H9 (cell line): ENCODE data around the gene ZBTB8OS. TPM values are rescaled to one million over a fixed set of nuclear protein-coding genes. Genes with fewer than 3 reads are reported as not detected.

ENCODE experiments used
- DNase-seq: peaks from one replicate; pipeline ENCODE4 v3.0.0-alpha.2; 2017
- H2AFZ ChIP-seq: one replicate; pipeline ENCODE4 v1.6.1; 2013; ENCODE audit warnings: mild to moderate bottlenecking, low read length, control low read depth, moderate library complexity
- H2AK5ac ChIP-seq: 2 replicates; pipeline ENCODE4 v1.6.1; 2013; ENCODE audit warnings: low read length, control low read depth, mixed read lengths; ENCODE audit not compliant: insufficient read length
- H2BK120ac ChIP-seq: one replicate; pipeline ENCODE4 v1.6.1; 2013; ENCODE audit warnings: low read depth, mild to moderate bottlenecking, low read length, control low read depth, inconsistent platforms; ENCODE audit not compliant: poor library complexity, severe bottlenecking
- H2BK12ac ChIP-seq: 2 replicates; pipeline ENCODE4 v1.6.1; 2013; ENCODE audit warnings: low read length, control low read depth, mixed read lengths, low read depth; ENCODE audit not compliant: insufficient read length
- H2BK15ac ChIP-seq: 2 replicates; pipeline ENCODE4 v1.6.1; 2013; ENCODE audit warnings: low read depth, low read length, control low read depth
- H2BK20ac ChIP-seq: one replicate; pipeline ENCODE4 v1.6.1; 2013; ENCODE audit warnings: low read depth, mild to moderate bottlenecking, low read length, control low read depth, inconsistent platforms; ENCODE audit not compliant: poor library complexity, severe bottlenecking
- H2BK5ac ChIP-seq: 2 replicates; pipeline ENCODE4 v1.6.1; 2013; ENCODE audit warnings: low read length, control low read depth, mixed read lengths; ENCODE audit not compliant: insufficient read length
- H3K14ac ChIP-seq: 2 replicates; pipeline ENCODE4 v1.6.1; 2013; ENCODE audit warnings: low read length, control low read depth; ENCODE audit not compliant: insufficient read depth
- H3K18ac ChIP-seq: 2 replicates; pipeline ENCODE4 v1.6.1; 2013; ENCODE audit warnings: low read depth, mild to moderate bottlenecking, mixed read lengths, low read length, control low read depth; ENCODE audit not compliant: insufficient read length
- H3K23ac ChIP-seq: 2 replicates; pipeline ENCODE4 v1.6.1; 2013; ENCODE audit warnings: low read length, control low read depth, mixed read lengths, low read depth; ENCODE audit not compliant: insufficient read length
- H3K23me2 ChIP-seq: 2 replicates; pipeline ENCODE4 v1.6.1; 2013; ENCODE audit warnings: low read depth, mild to moderate bottlenecking, mixed read lengths, low read length, control low read depth; ENCODE audit not compliant: insufficient read length, poor library complexity, severe bottlenecking
- H3K27ac ChIP-seq: 2 replicates; pipeline ENCODE4 v1.5.1; 2013; ENCODE audit warnings: low read length, control low read depth, mixed read lengths, low read depth; ENCODE audit not compliant: insufficient read length
- H3K27me3 ChIP-seq: 2 replicates; pipeline ENCODE4 v1.6.1; 2013; ENCODE audit warnings: low read length, control low read depth, inconsistent platforms; ENCODE audit not compliant: insufficient read depth
- H3K4ac ChIP-seq: 2 replicates; pipeline ENCODE4 v1.6.1; 2013; ENCODE audit warnings: low read depth, mild to moderate bottlenecking, control low read depth, inconsistent platforms, low read length, moderate library complexity
- H3K4me1 ChIP-seq: 2 replicates; pipeline ENCODE4 v1.6.1; 2013; ENCODE audit warnings: low read length, control low read depth, inconsistent platforms; ENCODE audit not compliant: insufficient read depth
- H3K4me2 ChIP-seq: 2 replicates; pipeline ENCODE4 v1.6.1; 2013; ENCODE audit warnings: low read length, control low read depth, mixed read lengths; ENCODE audit not compliant: insufficient read length, insufficient read depth
- H3K56ac ChIP-seq: 2 replicates; pipeline ENCODE4 v1.6.1; 2013; ENCODE audit warnings: low read depth, mild to moderate bottlenecking, mixed read lengths, low read length, control low read depth; ENCODE audit not compliant: insufficient read length
- H3K79me1 ChIP-seq: 2 replicates; pipeline ENCODE4 v1.6.1; 2013; ENCODE audit warnings: low read depth, mild to moderate bottlenecking, moderate library complexity, low read length, control low read depth, inconsistent platforms; ENCODE audit not compliant: insufficient read depth, poor library complexity, severe bottlenecking
- H3K79me2 ChIP-seq: 2 replicates; pipeline ENCODE4 v1.6.1; 2013; ENCODE audit warnings: low read length, control low read depth, inconsistent platforms; ENCODE audit not compliant: insufficient read depth
- H3K9ac ChIP-seq: 2 replicates; pipeline ENCODE4 v1.6.1; 2013; ENCODE audit warnings: low read length, control low read depth, mixed read lengths; ENCODE audit not compliant: insufficient read length; ENCODE audit errors: extremely low read depth
- H3K9me3 ChIP-seq: one replicate; pipeline ENCODE4 v1.6.1; 2013; ENCODE audit warnings: low read depth, low read length, inconsistent platforms; ENCODE audit not compliant: control insufficient read depth
- H3T11ph ChIP-seq: one replicate; pipeline ENCODE4 v1.6.1; 2013; ENCODE audit warnings: mild to moderate bottlenecking, low read length, control low read depth, inconsistent platforms
- H4K20me1 ChIP-seq: one replicate; pipeline ENCODE4 v1.6.1; 2013; ENCODE audit not compliant: control insufficient read depth, insufficient read length, insufficient read depth
- H4K5ac ChIP-seq: 2 replicates; pipeline ENCODE4 v1.6.1; 2013; ENCODE audit warnings: low read depth, mild to moderate bottlenecking, mixed read lengths, low read length, control low read depth; ENCODE audit not compliant: insufficient read length
- H4K8ac ChIP-seq: replicated peaks from 2 replicates; pipeline ENCODE4 v1.6.1; 2013; ENCODE audit warnings: low read length, control low read depth, mixed read lengths, low read depth; ENCODE audit not compliant: insufficient read length
- H4K91ac ChIP-seq: 2 replicates; pipeline ENCODE4 v1.6.1; 2013; ENCODE audit warnings: low read depth, mild to moderate bottlenecking, moderate library complexity, mixed read lengths, low read length, control low read depth; ENCODE audit not compliant: insufficient read length
- H3K27ac Mint-ChIP-seq, 3 experiments: 2 replicates in 2 of 3; 3 replicates in 1 of 3; pipeline ENCODE4 v1.8.0; 2020 to 2021; ENCODE audit warnings: mixed read lengths in 3 of 3, mild to moderate bottlenecking in 1 of 3, moderate library complexity in 1 of 3
- H3K27me3 Mint-ChIP-seq: 2 replicates; pipeline ENCODE4 v1.8.0; 2021; ENCODE audit warnings: low read depth, mild to moderate bottlenecking, moderate library complexity, mixed read lengths
- H3K36me3 Mint-ChIP-seq, 3 experiments: 2 replicates in 2 of 3; 3 replicates in 1 of 3; pipeline ENCODE4 v1.8.0; 2020 to 2021; ENCODE audit warnings: low read depth in 3 of 3, mixed read lengths in 3 of 3; ENCODE audit not compliant: insufficient read depth in 1 of 3
- H3K4me1 Mint-ChIP-seq, 2 experiments: 2 replicates each; pipeline ENCODE4 v1.8.0; 2020; ENCODE audit warnings: mixed read lengths in 2 of 2
- H3K4me3 Mint-ChIP-seq, 2 experiments: 2 replicates in 1 of 2; 3 replicates in 1 of 2; pipeline ENCODE4 v1.8.0; 2020 to 2021; ENCODE audit warnings: mild to moderate bottlenecking in 2 of 2, mixed read lengths in 2 of 2, moderate library complexity in 1 of 2
- H3K9me3 Mint-ChIP-seq, 2 experiments: 2 replicates in 1 of 2; 3 replicates in 1 of 2; pipeline ENCODE4 v1.8.0; 2020; ENCODE audit warnings: mild to moderate bottlenecking in 2 of 2, mixed read lengths in 2 of 2, moderate library complexity in 1 of 2
- WGBS: extraction: QIAGEN DNeasy Blood & Tissue Kit; methylation state at CpG from one replicate; pipeline ENCODE4 v1.1.7; 2013; ENCODE audit warnings: missing lambda C conversion rate, low lambda C conversion rate, mixed read lengths; ENCODE audit not compliant: insufficient read length; ENCODE audit errors: extremely low coverage; 5-methylcytosine and 5-hydroxymethylcytosine counted together
- total RNA-seq: library from RNA; stranded (reverse); gene quantifications from 2 replicates; pipeline ENCODE4 v1.2.1, GENCODE V29; 2021
- TF ChIP-seq, protein P1 (sequence below): fragments of 200-600 bp; sonication (generic); conservative IDR thresholded peaks from 3 replicates; pipeline ENCODE4 v1.8.0; 2021; ENCODE audit warnings: antibody characterized with exemption, mild to moderate bottlenecking

ZBTB8OS gene
- total RNA-seq, 1 experiment from 2014 or later, result 59.4 TPM

DNA sequence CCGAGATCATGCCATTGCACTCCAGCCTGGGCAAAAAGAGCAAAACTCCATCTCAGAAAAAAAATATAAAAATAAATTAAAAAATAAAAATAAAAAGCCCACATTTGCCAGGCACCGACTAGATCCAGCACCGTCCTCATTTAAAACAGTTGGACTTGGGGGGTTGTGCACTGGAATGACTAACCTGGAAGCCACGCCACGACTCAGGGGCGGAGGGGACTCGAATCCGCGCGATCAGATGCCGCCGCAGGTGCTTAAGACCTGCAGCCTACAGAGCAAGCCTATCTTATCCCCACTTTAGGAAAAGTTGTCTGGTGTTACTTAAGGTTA lies 38.5 kb downstream of the ZBTB8OS start:
- no CpG with 5 or more reads among the region's 12 CpGs for WGBS
- H3K4me3 Mint-ChIP-seq, result peak overlapping the region; percentile 61 to 74
- peak overlapping the region in 2 of 3 experiments; percentile 51 to 70; a peak in 2 of 7 replicates for H3K27ac Mint-ChIP-seq
- H3K27ac ChIP-seq, result no peak overlapping the region
- H3K9ac ChIP-seq, result no peak overlapping the region
- H3T11ph ChIP-seq, result no peak overlapping the region
- H3K4ac ChIP-seq, result no peak overlapping the region
- TF ChIP-seq, protein P1, sequence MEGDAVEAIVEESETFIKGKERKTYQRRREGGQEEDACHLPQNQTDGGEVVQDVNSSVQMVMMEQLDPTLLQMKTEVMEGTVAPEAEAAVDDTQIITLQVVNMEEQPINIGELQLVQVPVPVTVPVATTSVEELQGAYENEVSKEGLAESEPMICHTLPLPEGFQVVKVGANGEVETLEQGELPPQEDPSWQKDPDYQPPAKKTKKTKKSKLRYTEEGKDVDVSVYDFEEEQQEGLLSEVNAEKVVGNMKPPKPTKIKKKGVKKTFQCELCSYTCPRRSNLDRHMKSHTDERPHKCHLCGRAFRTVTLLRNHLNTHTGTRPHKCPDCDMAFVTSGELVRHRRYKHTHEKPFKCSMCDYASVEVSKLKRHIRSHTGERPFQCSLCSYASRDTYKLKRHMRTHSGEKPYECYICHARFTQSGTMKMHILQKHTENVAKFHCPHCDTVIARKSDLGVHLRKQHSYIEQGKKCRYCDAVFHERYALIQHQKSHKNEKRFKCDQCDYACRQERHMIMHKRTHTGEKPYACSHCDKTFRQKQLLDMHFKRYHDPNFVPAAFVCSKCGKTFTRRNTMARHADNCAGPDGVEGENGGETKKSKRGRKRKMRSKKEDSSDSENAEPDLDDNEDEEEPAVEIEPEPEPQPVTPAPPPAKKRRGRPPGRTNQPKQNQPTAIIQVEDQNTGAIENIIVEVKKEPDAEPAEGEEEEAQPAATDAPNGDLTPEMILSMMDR, result no peak
- no peaks in the 10 kb centered on the region for H4K20me1 ChIP-seq
- H3K79me1 ChIP-seq, result no peaks in the 10 kb centered on the region
- DNase-seq, result no peak
- H3K56ac ChIP-seq, result no peak overlapping the region
- no peaks in the 10 kb centered on the region for H3K4me1 ChIP-seq
- no peaks in the 10 kb centered on the region for H3K79me2 ChIP-seq
- no peaks in the 10 kb centered on the region for H3K9me3 ChIP-seq
- H3K23ac ChIP-seq, result no peak overlapping the region
- no peak overlapping the region for H2BK120ac ChIP-seq
- H2BK20ac ChIP-seq, result no peak overlapping the region
- H4K91ac ChIP-seq, result no peak overlapping the region
- H3K4me1 Mint-ChIP-seq, result peaks cover 5 to 8% of the 10 kb centered on the region in 2 experiments; a peak in 3 of 4 replicates
- no peak overlapping the region for H2AFZ ChIP-seq
- no peaks in the 10 kb centered on the region for H3K27me3 Mint-ChIP-seq
- no peaks in the 10 kb centered on the region for H3K9me3 Mint-ChIP-seq
- H4K5ac ChIP-seq, result no peak overlapping the region
- no peak overlapping the region for H2BK5ac ChIP-seq
- H3K14ac ChIP-seq, result no peak overlapping the region
- H2AK5ac ChIP-seq, result no peak overlapping the region
- no peak overlapping the region for H4K8ac ChIP-seq
- peak overlapping the region; percentile 50 for H3K4me2 ChIP-seq
- H3K27me3 ChIP-seq, result no peaks in the 10 kb centered on the region
- H2BK12ac ChIP-seq, result no peak overlapping the region
- no peak overlapping the region for H2BK15ac ChIP-seq
- no peaks in the 10 kb centered on the region for H3K36me3 Mint-ChIP-seq
- H3K18ac ChIP-seq, result no peak overlapping the region
- H3K23me2 ChIP-seq, result no peaks in the 10 kb centered on the region
